GM21717 (cell line): ENCODE data around the gene RTN4IP1.
"Not testable (repeated sequence)": the region's sequence is repeated elsewhere in the genome, so short reads cannot be mapped to it uniquely, and the experiment has no call there.

ENCODE experiments used
- ATAC-seq: cut with Tn5 transposase; IDR thresholded peaks from one replicate; pipeline ENCODE4 v1.9.1; 2021; ENCODE audit warnings: mild to moderate bottlenecking, moderate library complexity; ENCODE audit not compliant: unreplicated experiment

The RTN4IP1 gene

DNA sequence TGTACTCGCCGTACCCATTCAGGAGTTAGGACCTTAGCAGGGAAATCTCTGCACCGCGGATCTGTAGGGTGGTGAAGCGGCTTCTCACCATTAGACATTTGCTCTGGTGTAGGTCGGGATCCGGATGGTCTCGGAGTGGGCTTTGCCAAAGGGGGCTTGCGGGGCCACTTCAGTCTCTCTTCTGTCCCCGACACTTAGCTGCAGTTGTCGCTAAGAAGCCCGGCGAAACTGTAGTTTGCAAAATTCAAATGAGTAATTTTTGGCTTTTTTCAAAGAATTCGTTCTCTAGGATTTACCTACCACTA lies 513 bp upstream of the RTN4IP1 start:
- ATAC-seq, result no peak

DNA sequence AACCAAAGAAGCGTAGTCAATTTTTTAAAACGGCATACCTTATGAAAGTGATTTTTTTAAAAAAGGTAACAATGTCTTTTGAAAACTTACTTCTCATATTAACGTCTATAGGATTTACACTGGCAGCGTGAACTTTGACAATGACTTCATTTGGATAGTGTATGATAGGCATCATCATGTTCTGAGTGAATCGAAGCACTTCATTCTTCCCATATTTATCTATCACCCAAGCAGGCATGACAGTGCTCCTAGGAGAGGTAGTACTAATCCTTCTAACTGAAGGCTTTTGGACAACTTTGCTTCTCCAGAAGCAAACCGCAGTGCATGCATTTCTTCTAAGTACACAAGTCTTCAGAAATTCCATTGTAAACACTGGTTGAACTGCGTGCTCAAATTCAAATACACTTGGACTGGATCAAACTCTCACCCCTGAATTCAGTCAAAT lies 618 bp downstream of the RTN4IP1 start:
- ATAC-seq, result peak; percentile 5

DNA sequence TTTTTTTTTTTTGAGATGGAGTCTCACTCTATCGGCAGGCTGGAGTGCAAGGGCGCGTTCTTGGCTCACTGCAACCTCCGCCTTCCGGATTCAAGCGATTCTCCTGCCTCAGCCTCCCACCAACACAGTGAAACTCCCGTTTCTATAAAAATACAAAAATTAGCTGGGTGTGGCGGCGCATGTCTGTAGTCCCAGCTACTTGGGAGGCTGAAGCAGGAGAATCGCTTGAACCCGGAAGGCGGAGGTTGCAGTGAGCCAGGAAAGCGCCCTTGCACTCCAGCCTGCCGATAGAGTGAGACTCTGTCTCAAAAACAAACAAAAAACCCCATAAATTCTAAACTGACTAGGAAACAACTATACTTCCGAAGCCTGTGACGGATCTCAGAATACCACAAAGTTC lies 1.5 kb downstream of the RTN4IP1 start:
- not testable (repeated sequence) for ATAC-seq

DNA sequence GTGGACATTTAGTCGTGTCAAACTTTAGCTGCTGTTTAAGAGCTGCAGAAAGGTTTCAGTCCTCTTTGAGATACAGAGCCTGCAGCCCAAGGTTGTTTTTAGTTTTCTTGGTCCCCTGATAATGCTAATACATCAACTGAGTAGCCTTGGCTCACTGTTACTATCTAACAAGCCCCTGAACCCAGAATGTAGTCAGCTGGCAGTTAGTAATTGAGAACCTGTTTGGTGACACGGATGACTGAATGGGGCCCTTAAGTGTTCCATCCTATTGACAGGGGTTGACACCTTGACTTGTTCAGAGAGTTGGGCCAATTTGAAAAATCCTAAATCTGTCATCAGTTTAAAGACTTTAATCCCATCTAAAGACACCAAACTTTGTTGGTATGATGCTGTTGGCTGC lies 2.8 kb downstream of the RTN4IP1 start:
- ATAC-seq, result no peak

DNA sequence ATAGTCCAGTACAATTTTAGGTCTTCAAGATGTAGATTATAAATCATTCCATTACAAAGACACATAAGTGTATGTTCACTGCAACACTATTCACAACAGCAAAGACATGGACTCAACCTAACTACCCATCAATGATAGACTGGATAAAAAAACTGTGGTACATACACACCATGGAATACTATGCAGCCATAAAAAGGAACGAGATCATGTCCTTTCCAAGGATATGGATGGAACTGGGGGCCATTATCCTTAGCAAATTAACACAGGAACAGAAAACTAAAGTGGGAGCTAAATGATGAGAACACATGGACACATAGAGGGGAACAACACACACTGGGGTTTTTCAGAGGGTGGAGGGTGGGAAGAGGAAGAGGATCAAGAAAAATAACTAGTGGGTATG lies 6.3 kb downstream of the RTN4IP1 start:
- no peak for ATAC-seq

DNA sequence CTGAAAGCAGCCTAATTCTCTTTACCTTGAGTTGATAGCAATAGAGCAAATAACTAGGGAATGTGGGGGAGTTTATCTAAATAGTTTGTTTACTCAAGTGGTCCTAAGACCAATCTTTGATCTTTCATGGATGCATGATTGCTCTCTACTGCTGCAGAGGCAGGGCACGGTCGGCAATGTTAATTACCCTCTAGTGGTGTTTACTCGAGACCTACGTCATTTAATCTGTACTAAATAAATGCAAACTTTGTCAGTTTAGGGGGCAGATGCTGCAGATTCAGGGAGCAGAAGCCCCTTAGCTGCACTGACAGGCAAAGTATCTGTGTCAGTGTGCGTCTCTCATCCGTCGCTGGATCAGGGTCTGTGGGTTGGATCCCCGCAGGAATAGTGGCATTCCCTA lies 6.9 kb downstream of the RTN4IP1 start:
- no peak for ATAC-seq

DNA sequence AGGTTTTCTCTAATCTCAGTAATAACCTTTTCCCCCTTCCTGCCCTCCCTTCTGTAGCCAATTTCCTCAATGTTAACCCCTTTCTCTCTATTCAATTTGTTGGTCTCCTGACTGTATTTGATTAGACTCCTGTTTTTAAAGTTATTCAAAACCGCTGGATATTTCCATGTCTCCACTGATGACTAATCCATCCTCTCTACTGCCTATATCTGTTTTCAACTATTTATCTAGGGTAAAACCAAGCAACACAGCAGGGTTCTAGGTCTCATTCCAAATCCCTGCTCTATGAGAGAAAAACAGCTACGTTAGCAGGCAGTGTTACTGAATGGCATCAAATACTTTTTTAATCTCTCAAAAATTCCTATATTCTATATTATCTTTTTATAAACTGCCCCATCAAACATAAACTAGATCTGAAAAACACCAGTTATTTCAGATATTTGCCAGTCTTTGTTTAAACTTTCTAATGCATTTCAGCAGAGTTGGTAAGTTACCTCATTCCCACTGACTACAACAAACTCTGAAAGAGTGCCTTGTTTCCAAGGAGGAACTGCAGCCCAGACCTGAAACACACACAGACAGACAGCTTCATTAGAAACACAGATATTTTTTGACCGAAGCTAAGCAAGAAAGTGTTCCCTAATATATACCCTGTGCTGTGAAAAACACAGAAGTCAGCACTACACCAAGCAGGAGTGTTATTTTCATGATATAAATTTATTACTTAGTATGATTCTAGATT lies 8.2 kb downstream of the RTN4IP1 start:
- no peak for ATAC-seq

DNA sequence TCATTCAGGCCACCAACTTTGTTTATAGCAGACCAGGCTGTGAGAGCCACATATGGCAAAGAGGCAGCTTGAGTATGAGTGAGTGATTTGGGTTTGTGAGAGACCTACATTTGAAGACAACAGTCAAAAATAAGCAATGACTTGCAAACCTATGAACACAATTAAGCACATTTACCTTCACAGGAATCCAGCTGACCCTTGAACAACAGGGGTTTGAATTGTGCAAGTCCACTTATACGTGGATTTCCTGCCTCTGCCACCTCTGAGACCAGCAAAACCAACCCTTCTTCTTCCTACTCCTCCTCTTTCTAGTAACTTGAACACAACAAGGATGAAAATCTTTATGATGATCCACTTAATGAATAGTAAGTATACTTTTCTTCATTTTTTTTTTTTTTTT lies 10.1 kb downstream of the RTN4IP1 start:
- no peak for ATAC-seq

DNA sequence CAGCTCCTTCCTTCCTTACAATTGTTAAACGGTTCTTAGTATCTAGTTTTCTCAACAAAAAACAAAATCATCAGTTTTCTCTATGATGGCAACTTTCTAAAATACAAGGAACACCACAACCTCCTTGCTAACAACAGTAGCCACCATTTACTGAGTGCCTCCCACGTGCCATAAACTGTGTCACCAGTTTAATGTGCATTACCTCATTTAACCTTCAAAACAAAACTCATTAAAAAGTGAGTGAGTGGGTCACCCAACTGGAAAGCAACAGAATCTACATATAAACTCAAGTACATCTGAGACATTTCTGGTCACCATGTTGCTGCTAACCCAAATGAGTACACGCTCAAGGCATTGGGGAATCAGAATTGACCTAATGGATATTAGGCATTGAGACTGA lies 11.0 kb downstream of the RTN4IP1 start:
- no peak for ATAC-seq

DNA sequence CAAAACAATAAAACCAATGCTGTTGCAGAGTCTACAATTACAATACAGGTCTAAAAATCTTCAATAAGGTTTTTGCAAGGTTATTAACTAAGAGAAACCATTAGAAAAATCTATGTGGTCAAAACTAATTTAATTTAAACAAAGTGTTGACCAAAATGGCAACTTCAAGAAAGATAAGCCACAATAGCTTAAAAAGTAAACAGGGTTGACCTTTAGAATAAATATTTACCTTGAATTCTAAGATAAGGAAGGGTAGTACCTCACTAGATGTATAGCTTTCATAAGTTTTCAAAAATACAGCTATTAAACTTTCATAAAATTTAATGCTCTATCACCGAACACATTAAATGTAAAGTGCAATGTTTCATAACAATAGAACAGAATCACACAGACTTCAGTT lies 11.4 kb downstream of the RTN4IP1 start:
- no peak for ATAC-seq

DNA sequence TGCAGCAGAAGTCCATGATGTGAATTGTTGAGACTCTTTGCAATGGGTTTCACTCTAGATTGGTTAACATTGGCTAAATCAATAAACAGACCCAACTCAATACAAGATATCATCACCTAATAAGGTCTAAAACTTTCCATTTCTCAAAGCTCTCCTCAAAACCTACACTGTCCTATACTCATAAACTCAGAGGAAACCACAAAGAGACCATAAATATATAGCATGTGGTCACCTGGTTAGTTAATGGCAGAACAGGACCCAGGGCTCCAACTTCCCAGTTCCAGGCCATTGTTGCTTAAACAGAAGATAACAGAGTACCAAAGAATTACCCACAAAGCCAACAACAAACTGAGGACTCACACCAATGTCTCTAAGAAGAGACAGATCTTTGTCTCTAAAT lies 12.0 kb downstream of the RTN4IP1 start:
- ATAC-seq, result no peak

DNA sequence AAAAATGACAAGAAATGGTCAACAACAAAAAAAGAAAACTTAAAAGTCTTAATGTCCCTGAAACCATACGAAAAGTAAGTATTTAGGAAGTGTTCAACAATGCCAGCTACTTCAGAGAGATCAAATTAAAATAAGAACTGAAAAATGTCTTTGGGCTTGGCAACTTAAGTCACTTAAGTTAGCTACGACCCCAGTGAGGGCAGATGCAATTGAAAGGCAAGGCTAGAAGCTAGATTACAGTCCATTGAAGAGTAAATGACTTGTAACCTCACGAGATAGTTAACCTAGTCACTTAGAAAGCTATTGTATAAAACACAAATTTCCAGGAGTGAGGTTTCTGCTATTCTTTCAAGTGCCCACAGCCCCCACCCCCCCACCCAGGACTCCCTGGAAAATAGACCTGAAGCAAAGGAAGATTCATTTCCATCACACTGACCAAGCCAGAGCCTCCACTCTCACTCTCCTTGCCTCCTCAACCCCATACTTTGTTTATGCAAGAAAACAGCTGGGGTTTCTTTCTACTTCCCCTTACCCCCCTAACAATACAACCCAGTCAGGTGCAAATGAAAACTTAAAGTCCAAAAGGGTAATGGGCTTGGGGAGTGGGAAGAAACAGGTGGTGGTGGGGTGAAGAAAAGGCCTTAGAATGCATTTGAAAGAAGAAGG lies 14.6 kb downstream of the RTN4IP1 start:
- ATAC-seq, result no peak

DNA sequence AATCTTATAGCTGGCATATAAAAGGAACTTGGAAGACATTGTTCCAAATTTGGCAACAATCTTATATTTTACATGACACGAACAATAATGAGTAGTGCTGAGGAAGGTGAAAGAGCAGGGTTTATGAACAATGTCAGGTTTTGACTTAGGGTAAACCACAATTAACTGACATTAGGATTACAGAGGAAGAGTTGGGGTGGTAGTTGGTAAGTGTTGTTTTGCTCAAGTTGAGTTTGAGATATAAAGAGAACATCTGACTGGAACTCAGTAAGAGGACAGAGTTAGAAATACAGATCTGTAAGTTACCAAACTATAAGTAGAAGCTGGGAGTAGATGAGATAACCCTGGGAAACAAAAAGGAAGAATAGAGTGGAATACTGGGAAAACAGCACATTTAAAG lies 15.1 kb downstream of the RTN4IP1 start:
- no peak for ATAC-seq

DNA sequence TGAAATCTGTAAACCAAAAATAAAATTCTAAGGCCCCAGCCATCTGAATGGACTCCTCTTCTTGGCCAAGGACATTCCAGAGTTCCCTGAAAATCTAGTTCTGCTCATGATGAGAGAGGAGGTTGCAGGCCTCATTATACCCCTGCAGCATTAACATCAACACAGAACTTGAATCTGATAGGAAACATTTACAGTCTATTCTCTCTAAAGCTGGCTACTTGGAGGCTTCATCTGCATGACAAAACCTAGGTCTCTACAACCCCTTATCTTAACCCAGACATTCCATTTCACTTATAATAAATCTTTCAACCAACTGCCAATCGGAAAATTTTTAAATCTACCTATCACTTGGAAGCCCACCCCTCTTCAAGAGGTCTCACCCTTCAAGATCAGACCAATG lies 15.7 kb downstream of the RTN4IP1 start:
- no peak for ATAC-seq

DNA sequence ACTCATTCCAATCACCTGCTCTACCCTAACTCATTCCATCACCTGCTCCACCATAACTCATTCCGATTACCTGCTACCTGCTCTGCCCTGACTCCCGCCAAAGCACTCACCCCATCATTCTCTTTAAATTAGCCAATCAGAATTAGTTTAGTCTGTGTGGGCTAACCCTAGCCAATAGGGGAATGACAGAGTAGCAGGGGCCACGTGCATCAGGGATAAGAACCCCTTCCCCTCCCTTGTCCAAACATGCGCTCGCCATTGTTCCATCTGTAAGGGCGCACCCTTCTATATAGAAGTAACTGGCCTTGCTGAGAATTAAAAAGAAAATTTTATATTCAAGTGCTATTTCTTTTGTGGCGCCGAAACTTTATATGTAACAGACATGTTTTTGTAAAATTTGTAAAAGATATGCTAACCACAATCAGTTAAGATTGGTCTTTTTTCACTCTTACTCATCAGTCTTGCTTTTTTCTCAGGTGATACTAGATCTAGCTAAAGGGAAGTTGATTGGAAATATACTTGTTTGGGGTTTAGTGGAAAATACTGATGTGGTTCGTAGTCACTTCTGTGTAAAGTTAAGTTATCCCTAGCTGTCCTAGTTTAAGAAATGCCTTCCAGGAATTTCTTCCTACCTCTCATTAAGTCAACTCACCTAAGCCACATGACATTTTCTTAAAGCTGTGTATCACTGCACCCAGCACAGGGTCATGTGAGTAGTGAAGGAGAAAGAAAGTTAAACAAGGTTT lies 16.5 kb downstream of the RTN4IP1 start:
- ATAC-seq, result no peak

DNA sequence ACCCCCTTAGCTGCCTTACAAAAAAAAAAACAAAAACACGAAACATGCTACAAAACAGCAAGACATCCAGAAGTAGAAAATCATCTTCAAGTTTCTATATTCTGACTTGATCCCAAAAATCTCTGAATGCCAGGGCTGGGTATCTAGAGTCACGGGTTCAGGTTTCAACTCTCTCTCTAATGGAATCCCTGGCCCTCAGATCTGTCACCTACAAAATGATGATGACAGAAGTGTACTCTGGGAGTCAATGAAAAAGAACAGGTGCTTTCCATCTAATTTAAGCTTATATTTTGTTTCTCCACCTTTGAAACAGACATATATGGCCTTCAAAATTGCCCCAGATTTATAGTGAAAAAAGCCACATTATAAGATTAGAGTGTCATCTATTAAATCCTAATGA lies 18.3 kb downstream of the RTN4IP1 start:
- ATAC-seq, result no peak

DNA sequence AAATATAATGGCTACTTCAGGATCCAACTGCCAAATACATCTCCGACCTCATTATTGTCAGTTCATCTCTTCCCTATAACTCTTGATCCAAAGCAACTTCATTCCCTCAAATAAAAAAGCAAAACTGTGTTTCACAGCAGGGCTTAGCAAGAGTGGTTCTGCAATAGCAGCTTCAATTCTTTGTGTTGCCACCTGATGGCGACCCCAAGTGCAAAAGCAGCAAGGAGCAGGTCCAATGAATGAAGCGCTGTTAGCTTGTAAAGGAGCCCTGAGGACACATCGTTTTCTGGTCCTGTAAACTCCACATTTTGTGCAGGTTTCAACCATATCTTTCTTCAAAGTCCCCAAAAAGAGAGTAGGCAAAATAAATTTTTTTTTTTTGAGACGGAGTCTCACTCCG lies 19.6 kb downstream of the RTN4IP1 start:
- ATAC-seq, result no peak

DNA sequence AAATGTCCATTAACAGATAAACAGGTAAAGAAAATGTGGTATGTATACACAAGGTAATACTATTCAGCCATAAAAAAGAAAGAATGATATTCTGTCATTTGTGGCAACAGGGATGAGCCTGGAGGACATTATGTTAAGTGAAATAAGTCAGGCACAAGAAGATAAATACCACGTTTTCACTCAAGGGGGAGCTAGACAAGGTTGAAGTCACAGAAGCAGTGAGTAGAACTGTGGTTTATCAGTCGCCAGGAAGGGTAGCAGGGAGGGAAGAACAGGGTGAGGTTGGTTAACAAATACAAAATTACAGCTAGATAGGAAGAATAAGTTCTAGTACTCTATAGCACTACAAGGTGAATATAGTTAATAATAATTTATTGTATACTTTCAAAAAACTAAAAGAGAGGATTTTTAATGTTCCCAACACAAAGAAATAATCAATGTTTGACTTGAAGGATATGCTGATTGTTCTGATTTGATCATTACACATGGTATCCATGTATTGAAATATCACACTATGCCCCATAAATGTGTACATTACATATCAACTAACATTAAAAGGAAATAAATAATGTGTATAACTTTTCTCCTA lies 21.1 kb downstream of the RTN4IP1 start:
- peak; percentile 74 for ATAC-seq

DNA sequence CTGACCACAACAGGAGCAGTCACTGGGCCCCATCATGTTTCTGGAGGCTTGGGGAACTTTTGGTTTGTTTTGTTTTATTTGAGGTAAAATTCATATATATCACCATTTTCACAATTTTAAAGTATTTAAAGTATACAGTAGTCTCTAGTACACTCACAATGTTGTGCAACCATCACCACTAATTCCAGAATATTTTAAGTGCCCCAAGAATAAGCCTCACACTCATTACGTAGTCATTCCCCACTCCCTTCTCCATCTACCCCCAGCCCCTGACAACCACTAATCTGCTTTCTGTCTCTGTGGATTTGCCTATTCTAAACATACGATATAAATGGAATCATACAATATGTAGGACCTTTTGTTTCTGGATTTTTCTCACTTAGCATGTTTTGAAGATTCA lies 29.0 kb downstream of the RTN4IP1 start:
- no peak for ATAC-seq

DNA sequence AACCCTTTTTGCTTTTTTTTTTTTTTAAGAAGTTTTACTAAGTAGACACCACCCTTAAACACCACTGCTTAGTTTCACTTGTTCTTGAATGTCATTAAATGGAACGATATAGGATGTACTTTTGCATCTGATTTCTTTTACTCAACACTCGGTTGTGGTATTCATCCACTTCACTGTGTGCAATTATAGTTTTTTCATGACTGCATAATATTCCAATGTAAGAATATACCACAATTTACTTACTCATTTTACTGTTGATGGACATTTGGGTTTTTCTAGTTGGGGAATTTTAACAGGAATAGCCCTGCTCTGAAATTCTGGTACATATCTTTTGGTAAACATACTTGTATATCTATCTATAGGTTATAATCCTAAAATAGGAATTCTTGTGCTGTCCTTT lies 29.9 kb downstream of the RTN4IP1 start:
- no peak for ATAC-seq

DNA sequence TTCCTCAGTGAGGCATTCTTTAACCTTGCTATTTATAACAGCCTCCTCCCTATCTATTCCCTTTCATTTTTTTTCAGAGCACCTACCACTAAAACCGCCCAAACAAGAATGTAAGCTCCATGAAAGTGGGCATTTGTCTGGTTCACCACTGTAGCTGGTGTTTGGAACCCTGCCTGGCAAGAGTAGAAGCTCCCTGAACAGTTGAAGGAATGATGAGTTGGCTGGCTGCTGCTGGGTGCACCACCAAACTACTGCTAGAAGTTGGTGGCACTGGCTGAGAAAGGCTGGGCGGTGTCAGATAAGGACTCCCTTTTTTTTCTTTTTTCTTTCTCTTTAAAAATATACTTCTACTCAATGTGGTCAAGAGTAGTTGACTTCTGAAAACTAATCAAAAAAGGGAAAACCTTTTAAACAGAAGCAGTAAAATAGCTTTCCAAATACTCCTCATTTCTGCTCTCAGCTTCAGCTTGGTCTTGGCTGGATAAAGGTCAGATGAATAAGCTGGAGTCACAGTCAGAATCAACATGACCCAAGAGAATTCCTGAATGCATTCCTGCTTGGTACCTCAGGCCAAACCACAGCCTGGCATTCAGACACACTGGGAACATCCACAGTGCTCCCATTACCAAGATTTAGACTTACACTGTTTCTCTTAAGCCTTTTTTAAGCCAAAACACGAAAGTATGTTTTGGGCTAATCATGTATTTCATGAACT lies 38.0 kb downstream of the RTN4IP1 start:
- no peak for ATAC-seq
